H1 (cell line): ENCODE results near the gene LRRC32. TPM values are rescaled to one million over a fixed set of nuclear protein-coding genes. Genes with fewer than 3 reads are reported as not detected.

Source experiments
- CTCF ChIA-PET: fragments of 300-600 bp; sonication (Branson Sonifier 250); formaldehyde crosslinking; loops from one replicate; lab custom pipeline; 2021; ENCODE audit not compliant: partially characterized antibody; lab: Charles Lee
- POLR2A ChIA-PET: fragments of 300-600 bp; sonication (Branson Sonifier 250); formaldehyde crosslinking; loops from one replicate; lab custom pipeline; 2021; ENCODE audit warnings: inconsistent platforms; ENCODE audit not compliant: partially characterized antibody; lab: Charles Lee
- DNase-seq, 2 experiments: peaks; one replicate each; pipeline versions ENCODE4 v3.0.0 to v3.0.0-alpha.2; 2010 to 2022; ENCODE audit warnings: low spot score in 2 of 2, low read depth in 1 of 2, mixed read lengths in 1 of 2
- FAIRE-seq: peaks from 2 replicates; lab custom pipeline; 2011; peaks lifted over from hg19 to GRCh38; lab: Jason Lieb, UNC
- H2AFZ ChIP-seq: 2 replicates; pipeline ENCODE4 v1.8.1; 2012; ENCODE audit warnings: low read length, inconsistent platforms
- H2AK5ac ChIP-seq: 2 replicates; pipeline ENCODE4 v1.6.1; 2013; ENCODE audit warnings: low read depth, low read length
- H2BK120ac ChIP-seq: replicated peaks from 2 replicates; pipeline ENCODE3; 2013; ENCODE audit warnings: low read depth, low read length, inconsistent platforms
- H2BK12ac ChIP-seq: 2 replicates; pipeline ENCODE4 v1.6.1; 2013; ENCODE audit warnings: low read depth, low read length
- H2BK15ac ChIP-seq: 2 replicates; pipeline ENCODE4 v1.6.1; 2013; ENCODE audit warnings: low read length
- H2BK20ac ChIP-seq: 2 replicates; pipeline ENCODE4 v1.6.1; 2013; ENCODE audit warnings: low read length
- H2BK5ac ChIP-seq: 2 replicates; pipeline ENCODE4 v1.6.1; 2013; ENCODE audit warnings: low read depth, low read length
- H3K14ac ChIP-seq: 2 replicates; pipeline ENCODE4 v1.6.1; 2013; ENCODE audit warnings: inconsistent platforms; ENCODE audit not compliant: insufficient read length
- H3K18ac ChIP-seq: 2 replicates; pipeline ENCODE4 v1.6.1; 2013; ENCODE audit warnings: low read length; ENCODE audit errors: extremely low read depth
- H3K23ac ChIP-seq: 2 replicates; pipeline ENCODE4 v1.6.1; 2013; ENCODE audit warnings: inconsistent platforms; ENCODE audit not compliant: insufficient read length
- H3K23me2 ChIP-seq: 2 replicates; pipeline ENCODE4 v1.6.1; 2013; ENCODE audit warnings: low read depth, low read length
- H3K27ac ChIP-seq: 2 replicates; pipeline ENCODE4 v1.6.1; 2011; ENCODE audit warnings: low read depth, low read length, inconsistent platforms
- H3K27me3 ChIP-seq, 4 experiments: replicated peaks in 1 of 4; 1 replicate in 1 of 4; 2 replicates in 3 of 4; pipeline versions ENCODE4 v1.6.1 to v1.8.1; 2011 to 2013; ENCODE audit warnings: low read length in 3 of 4, mild to moderate bottlenecking in 3 of 4, inconsistent platforms in 2 of 4, mixed read lengths in 2 of 4, moderate library complexity in 1 of 4; ENCODE audit not compliant: control insufficient read depth in 3 of 4, insufficient read depth in 3 of 4; ENCODE audit errors: extremely low read depth in 1 of 4
- H3K36me3 ChIP-seq, 4 experiments: 2 replicates each; pipeline versions ENCODE4 v1.6.1 to v1.8.1; 2011 to 2013; ENCODE audit warnings: mild to moderate bottlenecking in 4 of 4, low read length in 3 of 4, moderate library complexity in 2 of 4, control low read depth in 1 of 4, inconsistent platforms in 1 of 4; ENCODE audit not compliant: insufficient read depth in 4 of 4, control insufficient read depth in 2 of 4
- H3K4ac ChIP-seq: replicated peaks from 2 replicates; pipeline ENCODE3; 2013; ENCODE audit warnings: low read length, low read depth, mixed read lengths, inconsistent platforms; ENCODE audit not compliant: insufficient read length
- H3K4me1 ChIP-seq, 4 experiments: replicated peaks in 1 of 4; 1 replicate in 1 of 4; 2 replicates in 3 of 4; pipeline versions ENCODE4 v1.6.1 to v1.8.1; 2011 to 2013; ENCODE audit warnings: low read length in 3 of 4, inconsistent platforms in 2 of 4, mixed read lengths in 1 of 4; ENCODE audit not compliant: insufficient read depth in 4 of 4, control insufficient read depth in 3 of 4
- H3K4me2 ChIP-seq, 2 experiments: 2 replicates each; pipeline versions ENCODE4 v1.6.1 to v1.8.1; 2011 to 2013; ENCODE audit warnings: low read depth in 2 of 2, low read length in 2 of 2, control low read depth in 1 of 2, inconsistent platforms in 1 of 2, mild to moderate bottlenecking in 1 of 2; ENCODE audit not compliant: insufficient read depth in 1 of 2
- H3K4me3 ChIP-seq, 4 experiments: fragments of 200-600, 300-600 bp in 1 of 4; sonication (generic), shearing (Covaris generic), sonication (Bioruptor Twin) in 1 of 4; 2 replicates each; pipeline versions ENCODE4 v1.5.1 to v1.8.1; 2011 to 2016; ENCODE audit warnings: low read length in 4 of 4, low read depth in 3 of 4, control low read depth in 2 of 4, inconsistent platforms in 2 of 4, mild to moderate bottlenecking in 2 of 4, mixed read lengths in 1 of 4, moderate library complexity in 1 of 4; ENCODE audit not compliant: insufficient read depth in 2 of 4; ENCODE audit errors: extremely low read depth in 1 of 4
- H3K56ac ChIP-seq: replicated peaks from 2 replicates; pipeline ENCODE3; 2013; ENCODE audit warnings: low read depth, mild to moderate bottlenecking, mixed read lengths, low read length, inconsistent platforms; ENCODE audit not compliant: insufficient read length
- H3K79me1 ChIP-seq: 2 replicates; pipeline ENCODE4 v1.6.1; 2013; ENCODE audit warnings: low read depth, low read length, control low read depth
- H3K79me2 ChIP-seq, 2 experiments: 2 replicates each; pipeline versions ENCODE4 v1.6.1 to v1.8.1; 2012 to 2013; ENCODE audit warnings: low read length in 2 of 2, mild to moderate bottlenecking in 2 of 2, inconsistent platforms in 1 of 2; ENCODE audit not compliant: insufficient read depth in 2 of 2, control insufficient read depth in 1 of 2
- H3K9ac ChIP-seq, 4 experiments: replicated peaks in 1 of 4; 1 replicate in 1 of 4; 2 replicates in 3 of 4; pipeline versions ENCODE4 v1.6.1 to v1.8.1; 2011 to 2013; ENCODE audit warnings: low read depth in 3 of 4, low read length in 3 of 4, control low read depth in 2 of 4, mild to moderate bottlenecking in 2 of 4, moderate library complexity in 2 of 4, inconsistent platforms in 1 of 4; ENCODE audit errors: extremely low read depth in 1 of 4
- H3K9me3 ChIP-seq, 2 experiments: 2 replicates each; pipeline versions ENCODE4 v1.6.1 to v1.8.1; 2012 to 2013; ENCODE audit warnings: mild to moderate bottlenecking in 2 of 2, moderate library complexity in 2 of 2, control low read depth in 1 of 2, inconsistent platforms in 1 of 2, low read depth in 1 of 2, low read length in 1 of 2, mixed read lengths in 1 of 2; ENCODE audit not compliant: insufficient read depth in 2 of 2
- H4K20me1 ChIP-seq, 2 experiments: replicated peaks in 1 of 2; 2 replicates each; pipeline versions ENCODE3 to v1.8.1; 2011 to 2013; ENCODE audit warnings: inconsistent platforms in 2 of 2, low read length in 2 of 2, mild to moderate bottlenecking in 1 of 2; ENCODE audit not compliant: insufficient read depth in 2 of 2, control insufficient read depth in 1 of 2
- H4K5ac ChIP-seq: 2 replicates; pipeline ENCODE4 v1.6.1; 2013; ENCODE audit warnings: low read length, low read depth, mixed read lengths, inconsistent platforms; ENCODE audit not compliant: insufficient read length
- H4K8ac ChIP-seq: 2 replicates; pipeline ENCODE4 v1.8.0; 2013; ENCODE audit warnings: mild to moderate bottlenecking, moderate library complexity, low read length, inconsistent platforms; ENCODE audit not compliant: insufficient read depth; ENCODE audit errors: extremely low read depth
- H4K91ac ChIP-seq: replicated peaks from 2 replicates; pipeline ENCODE3; 2013; ENCODE audit warnings: low read length, mixed read lengths, inconsistent platforms; ENCODE audit not compliant: insufficient read length
- ASH2L ChIP-seq: fragments of 200-600, 300-600 bp; sonication (generic); IDR thresholded peaks from one replicate; pipeline ENCODE4 v1.7.1; 2017; ENCODE audit warnings: low read length
- BRCA1 ChIP-seq: IDR thresholded peaks from 2 replicates; pipeline ENCODE4 v1.6.1; 2012; ENCODE audit warnings: low read depth, low read length, improper control_type of control experiment
- GABPA ChIP-seq: IDR thresholded peaks from 2 replicates; pipeline ENCODE4 v1.6.1; 2011; ENCODE audit warnings: mild to moderate bottlenecking, low read length, moderate library complexity, borderline replicate concordance; ENCODE audit not compliant: insufficient read depth
- GTF2F1 ChIP-seq: IDR thresholded peaks from 2 replicates; pipeline ENCODE4 v1.6.1; 2012; ENCODE audit warnings: low read depth, low read length, improper control_type of control experiment, borderline replicate concordance
- NANOG ChIP-seq: IDR thresholded peaks from 2 replicates; pipeline ENCODE4 v1.6.1; 2011; ENCODE audit warnings: low read length, low read depth, mild to moderate bottlenecking, inconsistent platforms; ENCODE audit not compliant: insufficient read depth, poor library complexity, severe bottlenecking
- NRF1 ChIP-seq: IDR thresholded peaks from 2 replicates; pipeline ENCODE4 v1.6.1; 2011; ENCODE audit warnings: mild to moderate bottlenecking, low read depth, low read length, improper control_type of control experiment
- RFX5 ChIP-seq: IDR thresholded peaks from 2 replicates; pipeline ENCODE4 v1.6.1; 2011; ENCODE audit warnings: low read depth, low read length, improper control_type of control experiment, borderline replicate concordance
- RNF2 ChIP-seq: fragments of 200-900, 300-1000 bp; sonication (generic); IDR thresholded peaks from 2 replicates; pipeline ENCODE4 v1.7.1; 2016; ENCODE audit warnings: borderline replicate concordance, low read depth, mild to moderate bottlenecking, antibody characterized with exemption, low read length; ENCODE audit not compliant: poor library complexity, severe bottlenecking; ENCODE audit errors: missing control alignments
- SIN3A ChIP-seq, 2 experiments: IDR thresholded peaks in 1 of 2; conservative IDR thresholded peaks in 1 of 2; 2 replicates each; pipeline ENCODE4 v1.6.1; 2011 to 2012; ENCODE audit warnings: low read length in 2 of 2, improper control_type of control experiment in 1 of 2, low read depth in 1 of 2, mild to moderate bottlenecking in 1 of 2
- SP1 ChIP-seq: IDR thresholded peaks from 2 replicates; pipeline ENCODE4 v1.6.1; 2011; ENCODE audit warnings: low read depth, low read length
- SP2 ChIP-seq: IDR thresholded peaks from 2 replicates; pipeline ENCODE4 v1.6.1; 2012; ENCODE audit warnings: mild to moderate bottlenecking, low read length, inconsistent platforms
- WGBS, 2 experiments: shearing (Covaris generic) in 1 of 2; methylation state at CpG; one replicate each; pipeline versions ENCODE4 v1.1.6 to v1.1.7; 2013 to 2015; ENCODE audit warnings: low lambda C conversion rate in 2 of 2, mixed read lengths in 2 of 2, inconsistent platforms in 1 of 2, low coverage in 1 of 2, missing lambda C conversion rate in 1 of 2; ENCODE audit not compliant: insufficient replicate concordance in 2 of 2, insufficient coverage in 1 of 2, insufficient read length in 1 of 2; ENCODE audit errors: extremely low coverage in 1 of 2, missing lambda C conversion rate in 1 of 2; 5-methylcytosine and 5-hydroxymethylcytosine counted together
- polyA plus RNA-seq, 7 experiments: library from polyadenylated mRNA; depleted of rRNA in 3 of 7; stranded (reverse) in 5 of 7; unstranded in 2 of 7; fragments of >200 nt in 5 of 7; fragments of 200-250 nt in 2 of 7; gene quantifications; 1 replicate in 5 of 7; 2 replicates in 1 of 7; 4 replicates in 1 of 7; pipeline versions ENCODE4 v1.2.1 to v1.2.3, GENCODE V29; 2011 to 2013; ENCODE audit warnings: missing spikeins in 2 of 7, mixed read lengths in 2 of 7
- total RNA-seq: library from RNA; stranded (reverse); fragmentation: NEBNext Ultra II Directional; extraction: Animal tissue kit (Norgen Biotek cat#: 25700); gene quantifications from 2 replicates; pipeline ENCODE4 v1.2.1, GENCODE V29; 2021

LRRC32 gene
- total and polyA plus RNA-seq, 2 of the 8 experiments (the other 6 are each of a cell fraction or from before 2014, with no cell fraction given) = 0.99 to 1.9 TPM

DNA sequence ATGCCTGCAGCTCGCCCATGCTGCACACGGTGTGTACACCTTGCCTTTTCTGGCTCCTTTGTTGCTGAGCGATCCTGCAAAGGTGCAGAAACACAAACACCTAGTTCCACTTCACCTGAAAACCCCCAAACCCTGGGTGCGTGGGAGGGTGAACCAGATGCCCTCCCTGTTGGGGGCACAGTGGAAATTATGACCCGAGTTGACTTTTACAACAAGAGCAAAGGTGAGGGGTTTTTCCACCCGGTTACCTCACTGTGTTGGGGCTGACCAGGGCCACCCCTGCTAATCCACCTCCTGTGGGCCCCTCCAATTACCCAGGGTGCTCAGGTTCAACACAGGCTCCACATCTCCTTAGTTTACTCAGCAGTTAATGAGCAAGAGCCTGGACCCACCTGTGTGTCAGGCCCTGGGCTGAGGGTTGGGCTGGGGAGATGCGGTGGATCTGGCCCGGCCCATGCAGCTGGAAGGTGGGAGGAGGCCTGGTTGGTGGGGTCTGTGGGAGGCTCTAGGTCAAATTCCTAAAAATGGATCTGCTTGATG, 42.1 kb downstream of the LRRC32 start:
- H2BK15ac ChIP-seq = no peak overlapping the region
- H3K18ac ChIP-seq = no peak overlapping the region
- H3K27me3 ChIP-seq = no peaks in the 10 kb centered on the region
- H4K20me1 ChIP-seq = no peaks in the 10 kb centered on the region
- no peak overlapping the region for H3K56ac ChIP-seq
- H2BK20ac ChIP-seq = no peak overlapping the region
- no peak overlapping the region for H3K14ac ChIP-seq
- no peak overlapping the region for H3K27ac ChIP-seq
- POLR2A ChIA-PET = no interaction called here
- WGBS, 2 experiments = 90% methylated on average over 8 of the region's 8 CpGs; no CpG with 5 or more reads in 1 of the 2 experiments
- no peak overlapping the region for H2BK12ac ChIP-seq
- H3K9me3 ChIP-seq = 0 out of 4 replicates have a peak, but pooled peaks cover 0 to 4% of the 10 kb centered on the region in 2 experiments
- no peak overlapping the region for H2BK5ac ChIP-seq
- no peak overlapping the region for H3K4me3 ChIP-seq
- no peak overlapping the region for H4K91ac ChIP-seq
- no peaks in the 10 kb centered on the region for H3K4me1 ChIP-seq
- no peaks in the 10 kb centered on the region for H3K79me1 ChIP-seq
- H3K36me3 ChIP-seq = no peaks in the 10 kb centered on the region
- H2AK5ac ChIP-seq = no peak overlapping the region
- TF ChIP-seq NRF1 (no peak), RNF2 (no peak), NANOG (no peak), ASH2L (no peak), SP1 (no peak), BRCA1 (no peak), SIN3A (conservative IDR thresholded peaks at IDR 0.05 in 1 of 2, IDR thresholded peaks at IDR 0.05 in 1 of 2; ENCODE audit: low read depth in 1 of 2, low read length in 2 of 2) (no peak), SP2 (no peak), RFX5 (no peak), GTF2F1 (no peak), GABPA (no peak)
- H3K79me2 ChIP-seq = no peaks in the 10 kb centered on the region
- no peak overlapping the region; the same call in 1 of the 2 replicates for H4K8ac ChIP-seq
- H3K9ac ChIP-seq = no peak overlapping the region
- no peaks in the 10 kb centered on the region for H3K23me2 ChIP-seq
- no peak overlapping the region for H2AFZ ChIP-seq
- CTCF ChIA-PET = interaction anchor here (0.6 to 1.5 kb wide), 2 partner anchors 30 to 155 kb away, joined by 3 to 6 read pairs; no protein-coding TSS in a partner anchor
- no peak overlapping the region for H4K5ac ChIP-seq
- no peak for FAIRE-seq
- H2BK120ac ChIP-seq = no peak overlapping the region
- H3K23ac ChIP-seq = no peak overlapping the region
- DNase-seq = no peak
- no peak overlapping the region for H3K4me2 ChIP-seq
- H3K4ac ChIP-seq = no peak overlapping the region
